WERI-Rb-1 (cell line): ENCODE data around the gene LRRTM4.

Experiments used
- DNase-seq: peaks from one replicate; pipeline ENCODE4 v3.0.0-alpha.2; 2020
- H3K27ac ChIP-seq: fragments of 250-450 bp; sonication (Bioruptor Pico); 2 replicates; pipeline ENCODE4 v1.5.1; 2020; ENCODE audit warnings: mild to moderate bottlenecking, moderate library complexity
- H3K27me3 ChIP-seq: fragments of 250-450 bp; sonication (Bioruptor Pico); 2 replicates; pipeline ENCODE4 v1.5.1; 2021; ENCODE audit warnings: mild to moderate bottlenecking, low read depth, moderate library complexity; ENCODE audit not compliant: insufficient read depth, severe bottlenecking
- H3K36me3 ChIP-seq: fragments of 250-450 bp; sonication (Bioruptor Pico); 2 replicates; pipeline ENCODE4 v1.5.1; 2020; ENCODE audit warnings: mild to moderate bottlenecking, moderate library complexity
- H3K4me3 ChIP-seq: 2 replicates; pipeline ENCODE4 v1.5.1; 2011; ENCODE audit warnings: low read depth, mild to moderate bottlenecking, control low read depth, low read length
- H3K9me3 ChIP-seq: fragments of 250-450 bp; sonication (Bioruptor Pico); 2 replicates; pipeline ENCODE4 v1.5.1; 2021; ENCODE audit warnings: mild to moderate bottlenecking, moderate library complexity; ENCODE audit not compliant: severe bottlenecking
- CTCF ChIP-seq: IDR thresholded peaks from 2 replicates; pipeline ENCODE4 v1.5.1; 2011; ENCODE audit warnings: low read depth, mild to moderate bottlenecking, control low read depth, inconsistent platforms, low read length

Gene LRRTM4

GRCh38 chr2:77521931-77522470 lies at the start of gene LRRTM4:
Gene LRRTM4 (minus strand): TSS chr2:77522376.
- TF ChIP-seq CTCF = peak; percentile 71
- peak; percentile 57 for DNase-seq
- no peaks in the 10 kb centered on the region for H3K36me3 ChIP-seq
- H3K27ac ChIP-seq = no peak within 1 kb of the TSS
- H3K27me3 ChIP-seq = no peaks in the 10 kb centered on the region
- H3K4me3 ChIP-seq = no peak within 1 kb of the TSS
- H3K9me3 ChIP-seq = no peaks in the 10 kb centered on the region

- no peak for TF ChIP-seq CTCF
Measured at GRCh38 chr2:77571545-77571944, 49.4 kb upstream of the LRRTM4 start.

GRCh38 chr2:77567723-77568122 lies 45.5 kb upstream of the LRRTM4 start:
- Histone ChIP-seq H3K4me3 (no peak overlapping the region), H3K36me3 (no peaks in the 10 kb centered on the region), H3K27me3 (no peaks in the 10 kb centered on the region), H3K27ac (no peak overlapping the region), H3K9me3 (no peaks in the 10 kb centered on the region)
- no peak for TF ChIP-seq CTCF
- DNase-seq = no peak

More at GRCh38 chr2:77571545-77571944, 49.4 kb upstream of the LRRTM4 start:
- H3K36me3 ChIP-seq = no peaks in the 10 kb centered on the region
- H3K27me3 ChIP-seq = no peaks in the 10 kb centered on the region
- no peak overlapping the region for H3K27ac ChIP-seq
- H3K4me3 ChIP-seq = no peak overlapping the region
- no peak for DNase-seq
- H3K9me3 ChIP-seq = no peaks in the 10 kb centered on the region

GRCh38 chr2:77566582-77566981 lies 44.4 kb upstream of the LRRTM4 start:
- H3K4me3 ChIP-seq = no peak overlapping the region
- H3K9me3 ChIP-seq = no peaks in the 10 kb centered on the region
- DNase-seq = no peak
- TF ChIP-seq CTCF = no peak
- no peaks in the 10 kb centered on the region for H3K36me3 ChIP-seq
- no peaks in the 10 kb centered on the region for H3K27me3 ChIP-seq
- H3K27ac ChIP-seq = no peak overlapping the region

GRCh38 chr2:77566131-77566530 lies 44.0 kb upstream of the LRRTM4 start:
- no peak for TF ChIP-seq CTCF
- no peaks in the 10 kb centered on the region for H3K27me3 ChIP-seq
- H3K27ac ChIP-seq = no peak overlapping the region

GRCh38 chr2:77552956-77553355 lies 30.8 kb upstream of the LRRTM4 start:
- peak; percentile 87 for DNase-seq
- H3K4me3 ChIP-seq = no peak overlapping the region
- no peaks in the 10 kb centered on the region for H3K9me3 ChIP-seq
- H3K27me3 ChIP-seq = no peaks in the 10 kb centered on the region
- peak overlapping the region; percentile 48 for H3K27ac ChIP-seq
- TF ChIP-seq CTCF = no peak
- H3K36me3 ChIP-seq = no peaks in the 10 kb centered on the region

More at GRCh38 chr2:77566131-77566530, 44.0 kb upstream of the LRRTM4 start:
- DNase-seq = no peak
- Histone ChIP-seq H3K36me3 (no peaks in the 10 kb centered on the region), H3K9me3 (no peaks in the 10 kb centered on the region), H3K4me3 (no peak overlapping the region)
